Stomach (tissue), 4 donors: ENCODE data around the gene HUS1B.

Experiments
- POLR2A ChIP-seq, 4 donors: fragments of 450-650 bp; IDR thresholded peaks; one replicate each; pipeline ENCODE4 v1.6.1; 2016; ENCODE audit warnings: antibody characterized with exemption in 4 of 4, control low read depth in 2 of 4, mild to moderate bottlenecking in 1 of 4, moderate library complexity in 1 of 4
- POLR2AphosphoS5 ChIP-seq, 3 donors: sonication (generic); formaldehyde crosslinking; IDR thresholded peaks; one replicate each; pipeline ENCODE4 v1.6.1; 2016; ENCODE audit warnings: antibody characterized with exemption in 3 of 3
- TF ChIP-seq, protein P1 (sequence below), 7 experiments: fragments of 450-650 bp in 4 of 7; fragments of 200-600 bp in 3 of 7; sonication (generic) in 3 of 7; IDR thresholded peaks; one replicate each; pipeline ENCODE4 v1.5.1; 2016 to 2019; ENCODE audit warnings: antibody characterized with exemption in 7 of 7, control low read depth in 2 of 7, mild to moderate bottlenecking in 1 of 7

- TF ChIP-seq, protein P1, sequence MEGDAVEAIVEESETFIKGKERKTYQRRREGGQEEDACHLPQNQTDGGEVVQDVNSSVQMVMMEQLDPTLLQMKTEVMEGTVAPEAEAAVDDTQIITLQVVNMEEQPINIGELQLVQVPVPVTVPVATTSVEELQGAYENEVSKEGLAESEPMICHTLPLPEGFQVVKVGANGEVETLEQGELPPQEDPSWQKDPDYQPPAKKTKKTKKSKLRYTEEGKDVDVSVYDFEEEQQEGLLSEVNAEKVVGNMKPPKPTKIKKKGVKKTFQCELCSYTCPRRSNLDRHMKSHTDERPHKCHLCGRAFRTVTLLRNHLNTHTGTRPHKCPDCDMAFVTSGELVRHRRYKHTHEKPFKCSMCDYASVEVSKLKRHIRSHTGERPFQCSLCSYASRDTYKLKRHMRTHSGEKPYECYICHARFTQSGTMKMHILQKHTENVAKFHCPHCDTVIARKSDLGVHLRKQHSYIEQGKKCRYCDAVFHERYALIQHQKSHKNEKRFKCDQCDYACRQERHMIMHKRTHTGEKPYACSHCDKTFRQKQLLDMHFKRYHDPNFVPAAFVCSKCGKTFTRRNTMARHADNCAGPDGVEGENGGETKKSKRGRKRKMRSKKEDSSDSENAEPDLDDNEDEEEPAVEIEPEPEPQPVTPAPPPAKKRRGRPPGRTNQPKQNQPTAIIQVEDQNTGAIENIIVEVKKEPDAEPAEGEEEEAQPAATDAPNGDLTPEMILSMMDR (IDR thresholded peaks at IDR 0.05) = no peak
- TF ChIP-seq POLR2AphosphoS5 (IDR thresholded peaks at IDR 0.05) = no peak
- no peak for TF ChIP-seq POLR2A (IDR thresholded peaks at IDR 0.05)
Observed at GRCh38 chr6:674406-674805, 17.5 kb upstream of the HUS1B start.
